ENCODE measurements around the gene SGO2. TPM values are rescaled to one million over a fixed set of nuclear protein-coding genes. Genes with fewer than 3 reads are reported as not detected.

The SGO2 gene
- total and polyA plus RNA-seq, 2 of the 13 experiments (the other 11 are each of a cell fraction or from before 2014, with no cell fraction given): 5.1 to 16.2 TPM

- TF ChIP-seq BRF2 (CRISPR knock-in tag; IDR thresholded peaks at IDR 0.05) (no peak), LRRFIP1 (CRISPR knock-in tag; conservative IDR thresholded peaks at IDR 0.05) (no peak; the same call in 1 of the 2 replicates), ZNF510 (CRISPR knock-in tag; IDR thresholded peaks at IDR 0.05; ENCODE audit: low read depth) (peak; percentile 92; the same call in 1 of the 2 replicates), KAT7 (CRISPR knock-in tag; IDR thresholded peaks at IDR 0.05; ENCODE audit: borderline replicate concordance) (no peak; the same call in 1 of the 2 replicates), ZNF547 (CRISPR knock-in tag; IDR thresholded peaks at IDR 0.05) (no peak), ZNF180 (CRISPR knock-in tag; IDR thresholded peaks at IDR 0.05; ENCODE audit: borderline replicate concordance, low read depth) (no peak), ZNF501 (CRISPR knock-in tag; IDR thresholded peaks at IDR 0.05) (peak; percentile 84), ZSCAN12 (CRISPR knock-in tag; IDR thresholded peaks at IDR 0.05) (no peak), ZNF460 (CRISPR knock-in tag; IDR thresholded peaks at IDR 0.05; ENCODE audit: borderline replicate concordance) (no peak), IKZF1 (IDR thresholded peaks at IDR 0.05) (no peak), ZSCAN30 (CRISPR knock-in tag; IDR thresholded peaks at IDR 0.05) (peak; percentile 38; the same call in 1 of the 2 replicates), PRDM10 (CRISPR knock-in tag; IDR thresholded peaks at IDR 0.05; ENCODE audit: low read depth) (no peak), PREB (CRISPR knock-in tag; IDR thresholded peaks at IDR 0.05) (no peak), SNAPC4 (CRISPR knock-in tag; IDR thresholded peaks at IDR 0.05) (peak; percentile 85; the same call in 1 of the 2 replicates)
These were observed 60.0 kb downstream of the SGO2 start, which contains the start of gene AOX1 (continued) for GRCh38 chr2:200585730-200586643.

All from HepG2 (cell line).